Measurements from ENCODE around the gene XYLT1. TPM values are rescaled to one million over a fixed set of nuclear protein-coding genes. Genes with fewer than 3 reads are reported as not detected.

XYLT1 gene
- total RNA-seq, 2 donors from 2014 or later, result 6.0 to 15.2 TPM

DNA sequence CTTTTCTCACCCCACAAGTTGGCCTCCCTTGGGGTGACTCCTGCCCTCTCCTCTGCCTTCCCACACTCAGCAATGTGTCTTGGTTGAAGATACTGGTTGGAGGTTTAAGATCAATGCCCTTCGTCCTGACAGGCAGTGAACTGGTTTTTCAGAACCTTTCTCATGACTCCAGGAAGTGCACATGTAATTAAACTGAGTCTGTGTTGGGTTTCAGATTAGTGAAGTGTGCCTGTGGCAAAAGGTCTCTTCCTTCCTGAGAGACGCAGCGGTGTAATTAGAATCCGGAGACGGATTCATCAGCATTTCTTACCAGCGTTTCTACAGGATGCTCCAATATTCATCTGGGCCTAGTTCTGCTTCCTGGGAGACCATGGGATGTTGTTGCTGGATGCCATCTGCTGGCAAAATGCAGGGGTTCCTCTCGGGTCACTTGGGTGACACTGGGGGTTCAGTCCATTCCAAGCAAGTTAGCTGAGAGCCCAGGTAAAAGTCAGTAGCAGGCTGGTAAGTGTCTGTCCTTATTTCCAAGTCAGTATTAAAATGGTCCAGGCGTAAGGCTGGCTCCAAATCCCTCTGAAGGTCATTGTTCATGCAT lies 233.3 kb downstream of the XYLT1 start:
- intact Hi-C loops (cut with DNase I), result no loop called here
- no peak for ATAC-seq
- H3K9me3 ChIP-seq, result no peaks in the 10 kb centered on the region
- DNase-seq, result no peak
- H3K4me1 ChIP-seq, result no peaks in the 10 kb centered on the region
- 74 to 90% methylated on average over 7 to 8 of the region's 8 CpGs for WGBS, 2 donors
- TF ChIP-seq POLR2A (IDR thresholded peaks at IDR 0.05), result no peak
- TF ChIP-seq, protein P1, sequence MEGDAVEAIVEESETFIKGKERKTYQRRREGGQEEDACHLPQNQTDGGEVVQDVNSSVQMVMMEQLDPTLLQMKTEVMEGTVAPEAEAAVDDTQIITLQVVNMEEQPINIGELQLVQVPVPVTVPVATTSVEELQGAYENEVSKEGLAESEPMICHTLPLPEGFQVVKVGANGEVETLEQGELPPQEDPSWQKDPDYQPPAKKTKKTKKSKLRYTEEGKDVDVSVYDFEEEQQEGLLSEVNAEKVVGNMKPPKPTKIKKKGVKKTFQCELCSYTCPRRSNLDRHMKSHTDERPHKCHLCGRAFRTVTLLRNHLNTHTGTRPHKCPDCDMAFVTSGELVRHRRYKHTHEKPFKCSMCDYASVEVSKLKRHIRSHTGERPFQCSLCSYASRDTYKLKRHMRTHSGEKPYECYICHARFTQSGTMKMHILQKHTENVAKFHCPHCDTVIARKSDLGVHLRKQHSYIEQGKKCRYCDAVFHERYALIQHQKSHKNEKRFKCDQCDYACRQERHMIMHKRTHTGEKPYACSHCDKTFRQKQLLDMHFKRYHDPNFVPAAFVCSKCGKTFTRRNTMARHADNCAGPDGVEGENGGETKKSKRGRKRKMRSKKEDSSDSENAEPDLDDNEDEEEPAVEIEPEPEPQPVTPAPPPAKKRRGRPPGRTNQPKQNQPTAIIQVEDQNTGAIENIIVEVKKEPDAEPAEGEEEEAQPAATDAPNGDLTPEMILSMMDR (IDR thresholded peaks at IDR 0.05), result no peak
- no peak overlapping the region for H3K27ac ChIP-seq
- H3K27me3 ChIP-seq, result no peaks in the 10 kb centered on the region
- H3K36me3 ChIP-seq (replicated peaks in 1 of 2; ENCODE audit: insufficient read depth in 1 of 2, low read depth in 2 of 2), result no peaks in the 10 kb centered on the region
- H3K4me3 ChIP-seq, result no peak overlapping the region

DNA sequence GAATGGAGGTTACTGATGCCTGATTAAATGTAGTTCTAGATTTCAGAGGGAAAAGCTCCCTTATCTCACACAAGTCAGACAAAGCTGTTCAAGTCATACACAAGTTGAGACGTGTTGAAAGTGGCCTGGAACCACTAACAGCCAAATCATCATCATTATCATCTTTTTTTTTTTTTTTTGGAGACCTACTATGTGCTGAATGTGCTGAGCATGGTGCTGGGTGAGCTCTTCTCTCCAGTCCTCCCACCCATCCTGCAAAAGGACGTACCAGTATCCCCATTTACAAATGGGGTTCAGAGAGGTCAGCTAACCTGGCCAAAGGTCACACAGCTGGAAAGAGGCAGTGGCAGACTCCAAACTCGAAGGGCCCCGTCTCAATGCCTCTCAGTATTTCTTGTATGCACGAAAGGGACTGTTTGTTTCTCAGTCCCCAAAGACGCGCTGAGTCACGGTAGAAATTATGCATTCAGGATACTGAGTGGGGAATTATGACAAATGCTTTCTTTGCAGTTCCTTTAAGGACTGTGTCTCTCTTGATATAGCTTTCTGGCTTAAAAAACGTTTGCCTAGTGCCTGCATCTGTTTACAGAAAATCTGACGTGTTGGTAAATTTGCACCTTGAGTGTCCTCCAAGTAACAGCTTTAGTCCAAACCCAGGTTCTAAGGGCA lies 235.5 kb downstream of the XYLT1 start:
- Histone ChIP-seq H3K27ac (no peak overlapping the region), H3K4me1 (no peaks in the 10 kb centered on the region), H3K36me3 (replicated peaks in 1 of 2; ENCODE audit: insufficient read depth in 1 of 2, low read depth in 2 of 2) (no peaks in the 10 kb centered on the region), H3K4me3 (no peak overlapping the region), H3K27me3 (no peaks in the 10 kb centered on the region), H3K9me3 (no peaks in the 10 kb centered on the region)
- ATAC-seq, result no peak
- intact Hi-C loops (cut with DNase I), result no loop called here
- DNase-seq, result no peak
- no peak for TF ChIP-seq POLR2A (IDR thresholded peaks at IDR 0.05)
- TF ChIP-seq, protein P1 (IDR thresholded peaks at IDR 0.05), result no peak
- 73 to 76% methylated on average over 10 of the region's 10 CpGs for WGBS, 2 donors

DNA sequence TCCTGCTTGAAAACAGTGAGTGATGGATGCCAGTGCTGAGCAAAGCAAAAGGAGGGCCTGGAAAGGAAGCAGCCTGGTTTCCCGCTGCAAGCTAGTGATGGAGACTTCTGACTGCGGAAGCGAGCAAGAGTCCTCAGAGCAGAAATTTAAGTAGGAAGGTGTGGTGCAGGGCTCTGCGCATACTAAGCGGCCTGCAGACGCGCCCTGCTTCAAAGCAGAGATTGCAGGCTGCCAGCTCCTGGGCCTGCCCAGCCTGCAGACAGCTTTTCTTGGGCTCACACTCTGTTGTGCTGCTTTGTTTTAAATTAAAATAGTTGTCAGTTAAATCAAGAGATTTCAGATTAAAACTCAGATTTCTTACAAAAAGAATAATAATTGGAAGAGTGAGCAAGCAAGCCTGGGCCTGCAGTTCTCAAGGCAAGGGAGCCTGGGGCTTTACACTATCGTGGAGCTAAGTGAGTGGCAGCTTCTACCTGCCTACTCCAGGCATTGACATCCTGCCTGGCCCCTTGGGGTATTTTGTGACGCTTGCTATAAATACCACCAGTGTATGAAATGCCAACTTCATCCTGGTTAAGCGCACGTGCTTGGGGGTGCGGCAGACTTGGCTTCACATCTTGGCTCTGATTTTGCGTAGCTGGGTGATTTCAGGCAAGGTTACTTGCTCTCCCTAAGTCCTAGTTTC lies 237.3 kb downstream of the XYLT1 start:
- no peaks in the 10 kb centered on the region for H3K4me1 ChIP-seq
- WGBS, 2 donors, result 90 to 91% methylated on average over 12 to 13 of the region's 13 CpGs
- intact Hi-C loops (cut with DNase I), result no loop called here
- no peak overlapping the region for H3K27ac ChIP-seq
- ATAC-seq (no peak), DNase-seq (no peak)
- no peaks in the 10 kb centered on the region for H3K9me3 ChIP-seq
- H3K36me3 ChIP-seq (replicated peaks in 1 of 2; ENCODE audit: insufficient read depth in 1 of 2, low read depth in 2 of 2), result no peaks in the 10 kb centered on the region
- TF ChIP-seq, protein P1 (IDR thresholded peaks at IDR 0.05), result no peak
- TF ChIP-seq POLR2A (IDR thresholded peaks at IDR 0.05), result no peak
- H3K27me3 ChIP-seq, result no peaks in the 10 kb centered on the region
- H3K4me3 ChIP-seq, result no peak overlapping the region

DNA sequence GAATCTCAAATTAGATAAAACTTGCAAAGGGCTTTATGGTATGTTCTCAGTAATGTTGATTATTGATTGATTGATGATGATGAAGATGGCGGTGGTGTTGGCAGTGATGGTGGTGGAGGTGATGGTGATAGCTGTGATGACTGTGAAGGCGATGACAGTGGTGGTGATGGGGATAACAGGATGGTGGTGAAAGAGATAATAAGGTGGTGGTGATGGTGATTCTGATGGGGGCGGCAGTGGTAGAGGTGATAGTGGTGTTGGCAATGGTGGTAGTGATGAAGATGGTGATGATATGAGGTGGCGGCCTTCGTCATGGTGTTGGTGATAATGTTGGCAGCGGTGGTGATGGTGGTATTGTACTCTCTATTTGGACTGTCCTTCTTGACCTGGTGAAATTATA lies 238.3 kb downstream of the XYLT1 start:
- DNase-seq (no peak), ATAC-seq (no peak)
- H3K9me3 ChIP-seq, result no peaks in the 10 kb centered on the region
- TF ChIP-seq POLR2A (IDR thresholded peaks at IDR 0.05), result no peak
- TF ChIP-seq, protein P1 (IDR thresholded peaks at IDR 0.05), result no peak
- no peaks in the 10 kb centered on the region for H3K4me1 ChIP-seq
- 97% methylated on average over 6 of the region's 6 CpGs for WGBS, 2 donors
- intact Hi-C loops (cut with DNase I), result no loop called here
- no peak overlapping the region for H3K4me3 ChIP-seq
- H3K27me3 ChIP-seq, result no peaks in the 10 kb centered on the region
- H3K36me3 ChIP-seq (replicated peaks in 1 of 2; ENCODE audit: insufficient read depth in 1 of 2, low read depth in 2 of 2), result no peaks in the 10 kb centered on the region
- H3K27ac ChIP-seq, result no peak overlapping the region
